ENCODE data around the gene BMPER. TPM values are rescaled to one million over a fixed set of nuclear protein-coding genes. Genes with fewer than 3 reads are reported as not detected.

BMPER gene
- total RNA-seq, 2 experiments from 2014 or later = not detected

- intact Hi-C loops (cut with micrococcal nuclease) = no loop called here
- Mint-ChIP-seq H3K4me1 (ENCODE audit: low read depth) (no peaks in the 10 kb centered on the region), H3K9me3 (no peaks in the 10 kb centered on the region), H3K4me3 (no peak overlapping the region), H3K27ac (no peak overlapping the region), H3K36me3 (no peaks in the 10 kb centered on the region), H3K27me3 (no peaks in the 10 kb centered on the region)
- POLR2A ChIA-PET = no interaction called here
- CTCF ChIA-PET = no interaction called here
- no peak for DNase-seq
These were observed 231.4 kb downstream of the BMPER start for GRCh38 chr7:34136698-34137097.

- no peaks in the 10 kb centered on the region for H3K4me1 Mint-ChIP-seq (ENCODE audit: low read depth)
- no peak overlapping the region for H3K27ac Mint-ChIP-seq
- CTCF ChIA-PET = no interaction called here
- POLR2A ChIA-PET = no interaction called here
- no peaks in the 10 kb centered on the region for H3K36me3 Mint-ChIP-seq
- H3K4me3 Mint-ChIP-seq = no peak overlapping the region
- H3K27me3 Mint-ChIP-seq = no peaks in the 10 kb centered on the region
- no peaks in the 10 kb centered on the region for H3K9me3 Mint-ChIP-seq
- intact Hi-C loops (cut with micrococcal nuclease) = no loop called here
- no peak for DNase-seq
These were observed 231.8 kb downstream of the BMPER start for GRCh38 chr7:34137176-34137575.

- CTCF ChIA-PET = no interaction called here
- Mint-ChIP-seq H3K9me3 (no peaks in the 10 kb centered on the region), H3K4me3 (no peak overlapping the region), H3K27me3 (no peaks in the 10 kb centered on the region), H3K27ac (no peak overlapping the region), H3K36me3 (no peaks in the 10 kb centered on the region), H3K4me1 (ENCODE audit: low read depth) (no peaks in the 10 kb centered on the region)
- DNase-seq = no peak
- intact Hi-C loops (cut with micrococcal nuclease) = no loop called here
- POLR2A ChIA-PET = no interaction called here
These were observed 233.1 kb downstream of the BMPER start for GRCh38 chr7:34138483-34138882.

- no peak for DNase-seq
- ChIA-PET CTCF (no interaction called here), POLR2A (no interaction called here)
- no peak overlapping the region for H3K27ac Mint-ChIP-seq
- no peaks in the 10 kb centered on the region for H3K4me1 Mint-ChIP-seq (ENCODE audit: low read depth)
- H3K9me3 Mint-ChIP-seq = no peaks in the 10 kb centered on the region
- intact Hi-C loops (cut with micrococcal nuclease) = no loop called here
- H3K4me3 Mint-ChIP-seq = no peak overlapping the region
- H3K27me3 Mint-ChIP-seq = no peaks in the 10 kb centered on the region
- no peaks in the 10 kb centered on the region for H3K36me3 Mint-ChIP-seq
These were observed 233.7 kb downstream of the BMPER start for GRCh38 chr7:34139086-34139485.

- H3K4me1 Mint-ChIP-seq (ENCODE audit: low read depth) = no peaks in the 10 kb centered on the region
- CTCF ChIA-PET = no interaction called here
- no peaks in the 10 kb centered on the region for H3K9me3 Mint-ChIP-seq
- no peaks in the 10 kb centered on the region for H3K27me3 Mint-ChIP-seq
- intact Hi-C loops (cut with micrococcal nuclease) = no loop called here
- no peak for DNase-seq
- H3K4me3 Mint-ChIP-seq = no peak overlapping the region
- POLR2A ChIA-PET = no interaction called here
- no peaks in the 10 kb centered on the region for H3K36me3 Mint-ChIP-seq
- H3K27ac Mint-ChIP-seq = no peak overlapping the region
These were observed 234.7 kb downstream of the BMPER start for GRCh38 chr7:34140066-34140465.

- Mint-ChIP-seq H3K27ac (no peak overlapping the region), H3K4me1 (ENCODE audit: low read depth) (no peaks in the 10 kb centered on the region), H3K4me3 (no peak overlapping the region), H3K36me3 (no peaks in the 10 kb centered on the region), H3K9me3 (no peaks in the 10 kb centered on the region), H3K27me3 (no peaks in the 10 kb centered on the region)
- CTCF ChIA-PET = no interaction called here
- POLR2A ChIA-PET = no interaction called here
- DNase-seq = no peak
- intact Hi-C loops (cut with micrococcal nuclease) = no loop called here
These were observed 238.1 kb downstream of the BMPER start for GRCh38 chr7:34143402-34143801.

- CTCF ChIA-PET = interaction anchor here (1.0 kb wide), 1 partner anchor 213 kb away, joined by 3 read pairs; no protein-coding TSS in a partner anchor
- no peaks in the 10 kb centered on the region for H3K9me3 Mint-ChIP-seq
- no peak overlapping the region for H3K4me3 Mint-ChIP-seq
- intact Hi-C loops (cut with micrococcal nuclease) = no loop called here
- H3K4me1 Mint-ChIP-seq (ENCODE audit: low read depth) = no peaks in the 10 kb centered on the region
- H3K27ac Mint-ChIP-seq = no peak overlapping the region
- H3K27me3 Mint-ChIP-seq = no peaks in the 10 kb centered on the region
- no peak for DNase-seq
- no peaks in the 10 kb centered on the region for H3K36me3 Mint-ChIP-seq
- POLR2A ChIA-PET = no interaction called here
These were observed 240.3 kb downstream of the BMPER start for GRCh38 chr7:34145603-34146002.

GRCh38 chr7:34153656-34154270 is 248.4 kb downstream of the BMPER start:
- POLR2A ChIA-PET = no interaction called here
- Mint-ChIP-seq H3K4me3 (no peak overlapping the region), H3K9me3 (no peaks in the 10 kb centered on the region)

GRCh38 chr7:34155220-34155908 is 250.0 kb downstream of the BMPER start:
- H3K4me1 Mint-ChIP-seq (ENCODE audit: low read depth) = no peaks in the 10 kb centered on the region
- H3K27ac Mint-ChIP-seq = no peak overlapping the region
- no peaks in the 10 kb centered on the region for H3K27me3 Mint-ChIP-seq
- H3K36me3 Mint-ChIP-seq = no peaks in the 10 kb centered on the region
- H3K9me3 Mint-ChIP-seq = no peaks in the 10 kb centered on the region
- ChIA-PET POLR2A (no interaction called here), CTCF (interaction anchor here (0.6 kb wide), 1 partner anchor 20 kb away, joined by 3 read pairs; no protein-coding TSS in a partner anchor)
- no peak overlapping the region for H3K4me3 Mint-ChIP-seq
- DNase-seq = no peak
- intact Hi-C loops (cut with micrococcal nuclease) = no loop called here

More at GRCh38 chr7:34153656-34154270, 248.4 kb downstream of the BMPER start:
- Mint-ChIP-seq H3K27me3 (no peaks in the 10 kb centered on the region), H3K4me1 (ENCODE audit: low read depth) (no peaks in the 10 kb centered on the region), H3K36me3 (no peaks in the 10 kb centered on the region), H3K27ac (no peak overlapping the region)
- CTCF ChIA-PET = no interaction called here
- intact Hi-C loops (cut with micrococcal nuclease) = no loop called here
- no peak for DNase-seq

- intact Hi-C loops (cut with micrococcal nuclease) = no loop called here
- no peaks in the 10 kb centered on the region for H3K36me3 Mint-ChIP-seq
- CTCF ChIA-PET = no interaction called here
These were observed 251.0 kb downstream of the BMPER start for GRCh38 chr7:34156336-34156735.

GRCh38 chr7:34157137-34157536 is 251.8 kb downstream of the BMPER start:
- Mint-ChIP-seq H3K36me3 (no peaks in the 10 kb centered on the region), H3K27me3 (no peaks in the 10 kb centered on the region), H3K4me3 (no peak overlapping the region), H3K27ac (no peak overlapping the region), H3K9me3 (no peaks in the 10 kb centered on the region), H3K4me1 (ENCODE audit: low read depth) (no peaks in the 10 kb centered on the region)
- CTCF ChIA-PET = no interaction called here
- no peak for DNase-seq
- intact Hi-C loops (cut with micrococcal nuclease) = no loop called here
- POLR2A ChIA-PET = no interaction called here

More at GRCh38 chr7:34156336-34156735, 251.0 kb downstream of the BMPER start:
- no peak for DNase-seq
- Mint-ChIP-seq H3K4me1 (ENCODE audit: low read depth) (no peaks in the 10 kb centered on the region), H3K9me3 (no peaks in the 10 kb centered on the region), H3K27me3 (no peaks in the 10 kb centered on the region), H3K4me3 (no peak overlapping the region), H3K27ac (no peak overlapping the region)
- POLR2A ChIA-PET = no interaction called here

GRCh38 chr7:34158368-34159153 is 253.2 kb downstream of the BMPER start:
- H3K9me3 Mint-ChIP-seq = no peaks in the 10 kb centered on the region
- H3K27me3 Mint-ChIP-seq = no peaks in the 10 kb centered on the region
- H3K27ac Mint-ChIP-seq = no peak overlapping the region
- no peak for DNase-seq
- intact Hi-C loops (cut with micrococcal nuclease) = no loop called here
- H3K4me1 Mint-ChIP-seq (ENCODE audit: low read depth) = no peaks in the 10 kb centered on the region
- ChIA-PET CTCF (no interaction called here), POLR2A (no interaction called here)
- H3K4me3 Mint-ChIP-seq = no peak overlapping the region
- no peaks in the 10 kb centered on the region for H3K36me3 Mint-ChIP-seq

Data from activated CD4-positive, alpha-beta memory T cell treated with anti-CD3 and anti-CD28 coated beads for 36 hours (primary cell).